K562 (cell line): Measurements from ENCODE around the gene SNRPD2. TPM values are rescaled to one million over a fixed set of nuclear protein-coding genes. Genes with fewer than 3 reads are reported as not detected.

Source experiments
- FOS ChIP-seq: IDR thresholded peaks from 3 replicates; pipeline ENCODE4 v1.6.1; 2011; ENCODE audit not compliant: insufficient read length; ENCODE audit errors: extremely low read depth
- HNRNPLL ChIP-seq: fragments of 200-400 bp; formaldehyde crosslinking; IDR thresholded peaks from 2 replicates; pipeline ENCODE4 v1.6.1; 2017; ENCODE audit warnings: low read length, low read depth, mild to moderate bottlenecking; ENCODE audit not compliant: poor library complexity, severe bottlenecking
- KDM1A ChIP-seq, 2 experiments: fragments of 450-650 bp; IDR thresholded peaks; 2 replicates each; pipeline ENCODE4 v1.6.1; 2016; ENCODE audit warnings: mild to moderate bottlenecking in 2 of 2
- PHF20 ChIP-seq: fragments of 450-650 bp; IDR thresholded peaks from 2 replicates; pipeline ENCODE4 v1.6.1; 2018; ENCODE audit not compliant: partially characterized antibody
- POLR2A ChIP-seq: fragments of 450-650 bp; conservative IDR thresholded peaks from 2 replicates; pipeline ENCODE4 v1.6.1; 2016
- RCOR1 ChIP-seq, 2 experiments: IDR thresholded peaks; 2 replicates each; pipeline ENCODE4 v1.6.1; 2012; ENCODE audit warnings: low read depth in 2 of 2, low read length in 2 of 2, borderline replicate concordance in 1 of 2, improper control_type of control experiment in 1 of 2
- U2AF1 ChIP-seq: fragments of 200-400 bp; formaldehyde crosslinking; optimal IDR thresholded peaks from 2 replicates; pipeline ENCODE3; 2017; ENCODE audit warnings: mild to moderate bottlenecking, low read depth, low read length, moderate library complexity
- ZNF239 ChIP-seq: fragments of 250-450 bp; sonication (Bioruptor Pico); IDR thresholded peaks from 2 replicates; pipeline ENCODE4 v1.4.0; 2020; ENCODE audit warnings: mild to moderate bottlenecking
- ZNF354B ChIP-seq: fragments of 250-450 bp; sonication (Bioruptor Pico); IDR thresholded peaks from 2 replicates; pipeline ENCODE4 v1.4.0; 2020
- polyA plus RNA-seq, 8 experiments: library from polyadenylated mRNA; depleted of rRNA in 4 of 8; stranded (reverse) in 5 of 8; unstranded in 3 of 8; fragments of >200 nt; fragmentation: Nextera tagmentation in 2 of 8; fragmentation: Illumina TruSeq in 1 of 8; extraction: Ambion mirVana in 2 of 8; extraction: Trizol in 1 of 8; gene quantifications; 2 replicates each; pipeline versions ENCODE4 v1.2.1 to v1.2.3, GENCODE V29; 2011 to 2014; ENCODE audit warnings: inconsistent platforms in 1 of 8, missing spikeins in 1 of 8
- total RNA-seq, 7 experiments: library from RNA; depleted of rRNA in 6 of 7; stranded (reverse); fragments of >200 nt in 6 of 7; fragmentation: Illumina TruSeq in 2 of 7; extraction: Trizol in 2 of 7; gene quantifications; 2 replicates each; pipeline versions ENCODE4 v1.2.1 to v1.2.3, GENCODE V29; 2011 to 2021; ENCODE audit warnings: low replicate concordance in 1 of 7
- TF ChIP-seq, protein P1 (sequence below), 2 experiments: fragments of 450-650 bp; conservative IDR thresholded peaks; 2 replicates each; pipeline ENCODE4 v1.6.1; 2017; ENCODE audit warnings: mild to moderate bottlenecking in 2 of 2, moderate library complexity in 2 of 2
- TF ChIP-seq, protein P2 (sequence below): sonication (generic); formaldehyde crosslinking; IDR thresholded peaks from 2 replicates; pipeline ENCODE4 v1.8.0; 2022; ENCODE audit warnings: missing genetic modification reagents, mild to moderate bottlenecking, borderline replicate concordance
- TF ChIP-seq, protein P3 (sequence below), 2 experiments: fragments of 200-800 bp in 1 of 2; sonication (Bioruptor generic) in 1 of 2; sonication (generic) in 1 of 2; formaldehyde crosslinking in 1 of 2; IDR thresholded peaks in 1 of 2; conservative IDR thresholded peaks in 1 of 2; 2 replicates each; pipeline versions ENCODE4 v1.5.0 to v1.6.1; 2016 to 2020; ENCODE audit warnings: missing compliant biosample characterization in 1 of 2, missing genetic modification characterization in 1 of 2, missing genetic modification reagents in 1 of 2
- TF ChIP-seq, protein P4 (sequence below): fragments of 250-450 bp; sonication (Bioruptor Pico); IDR thresholded peaks from 2 replicates; pipeline ENCODE4 v1.4.0; 2020; ENCODE audit warnings: mild to moderate bottlenecking
- TF ChIP-seq, protein P5 (sequence below): fragments of 200-800 bp; sonication (Bioruptor generic); IDR thresholded peaks from 2 replicates; pipeline ENCODE4 v1.6.1; 2017; ENCODE audit warnings: missing genetic modification characterization, missing compliant biosample characterization

Gene SNRPD2
- total and polyA plus RNA-seq, 9 of the 15 experiments (the other 6 are each of a cell fraction or from before 2014, with no cell fraction given) = 728 to 4,411 (median 1,029) TPM

DNA sequence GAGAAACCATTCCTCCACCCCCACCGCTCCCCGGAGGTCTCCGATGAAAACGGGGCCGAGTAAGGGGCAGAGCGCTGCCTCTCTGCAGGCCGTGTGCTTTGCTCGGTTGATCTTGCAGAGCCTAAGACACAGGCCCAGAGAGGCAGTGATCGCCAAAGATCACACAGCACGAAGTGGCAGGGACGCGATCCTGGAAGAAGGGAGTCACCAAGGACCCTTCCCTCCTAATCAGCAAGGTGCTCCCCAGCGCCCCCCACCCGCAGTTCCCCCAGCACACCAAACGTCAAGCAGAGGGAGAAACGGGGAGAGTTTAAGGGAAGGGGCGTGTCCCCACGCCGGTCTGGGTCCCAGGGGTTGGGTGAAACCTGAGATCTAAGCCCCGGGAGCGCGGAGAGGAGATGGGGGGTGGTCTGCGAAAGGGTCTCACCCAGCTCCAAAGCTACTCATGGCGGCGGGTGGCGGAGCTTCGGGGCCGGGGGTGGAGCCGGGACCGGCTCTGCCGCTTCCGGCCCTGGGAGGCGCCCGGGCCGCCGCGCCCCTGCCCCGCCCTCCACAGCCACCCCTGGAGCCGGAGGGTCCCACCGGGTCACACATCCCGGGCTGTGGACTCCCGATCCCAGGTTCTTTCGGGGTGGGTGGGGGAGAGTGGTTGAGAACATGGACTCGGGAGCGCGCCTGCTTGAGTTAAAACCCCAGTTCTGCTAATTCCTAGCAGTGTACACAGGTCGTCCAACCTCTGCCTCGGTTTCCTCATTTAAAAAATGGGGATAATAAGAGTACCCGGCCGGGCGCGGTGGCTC is 52.6 kb downstream of the SNRPD2 start, which contains the start of gene EML2 (continued):
- peak; percentile 31 for TF ChIP-seq HNRNPLL
- peak; percentile 73 to 79 for TF ChIP-seq KDM1A (IDR thresholded peaks at IDR 0.05)
- peak in 1 of 2 experiments; percentile 47; a peak in 2 of 4 replicates for TF ChIP-seq RCOR1 (IDR thresholded peaks at IDR 0.05; ENCODE audit: borderline replicate concordance in 1 of 2, low read depth in 2 of 2, low read length in 2 of 2)
- TF ChIP-seq POLR2A = peak; percentile 71
- TF ChIP-seq, protein P1, sequence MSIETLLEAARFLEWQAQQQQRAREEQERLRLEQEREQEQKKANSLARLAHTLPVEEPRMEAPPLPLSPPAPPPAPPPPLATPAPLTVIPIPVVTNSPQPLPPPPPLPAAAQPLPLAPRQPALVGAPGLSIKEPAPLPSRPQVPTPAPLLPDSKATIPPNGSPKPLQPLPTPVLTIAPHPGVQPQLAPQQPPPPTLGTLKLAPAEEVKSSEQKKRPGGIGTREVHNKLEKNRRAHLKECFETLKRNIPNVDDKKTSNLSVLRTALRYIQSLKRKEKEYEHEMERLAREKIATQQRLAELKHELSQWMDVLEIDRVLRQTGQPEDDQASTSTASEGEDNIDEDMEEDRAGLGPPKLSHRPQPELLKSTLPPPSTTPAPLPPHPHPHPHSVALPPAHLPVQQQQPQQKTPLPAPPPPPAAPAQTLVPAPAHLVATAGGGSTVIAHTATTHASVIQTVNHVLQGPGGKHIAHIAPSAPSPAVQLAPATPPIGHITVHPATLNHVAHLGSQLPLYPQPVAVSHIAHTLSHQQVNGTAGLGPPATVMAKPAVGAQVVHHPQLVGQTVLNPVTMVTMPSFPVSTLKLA (conservative IDR thresholded peaks at IDR 0.05) = peak in 1 of 2 experiments; percentile 74; a peak in 3 of 4 replicates
- TF ChIP-seq, protein P2, sequence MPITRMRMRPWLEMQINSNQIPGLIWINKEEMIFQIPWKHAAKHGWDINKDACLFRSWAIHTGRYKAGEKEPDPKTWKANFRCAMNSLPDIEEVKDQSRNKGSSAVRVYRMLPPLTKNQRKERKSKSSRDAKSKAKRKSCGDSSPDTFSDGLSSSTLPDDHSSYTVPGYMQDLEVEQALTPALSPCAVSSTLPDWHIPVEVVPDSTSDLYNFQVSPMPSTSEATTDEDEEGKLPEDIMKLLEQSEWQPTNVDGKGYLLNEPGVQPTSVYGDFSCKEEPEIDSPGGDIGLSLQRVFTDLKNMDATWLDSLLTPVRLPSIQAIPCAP (CRISPR knock-in tag) = no peak
- TF ChIP-seq, protein P3, sequence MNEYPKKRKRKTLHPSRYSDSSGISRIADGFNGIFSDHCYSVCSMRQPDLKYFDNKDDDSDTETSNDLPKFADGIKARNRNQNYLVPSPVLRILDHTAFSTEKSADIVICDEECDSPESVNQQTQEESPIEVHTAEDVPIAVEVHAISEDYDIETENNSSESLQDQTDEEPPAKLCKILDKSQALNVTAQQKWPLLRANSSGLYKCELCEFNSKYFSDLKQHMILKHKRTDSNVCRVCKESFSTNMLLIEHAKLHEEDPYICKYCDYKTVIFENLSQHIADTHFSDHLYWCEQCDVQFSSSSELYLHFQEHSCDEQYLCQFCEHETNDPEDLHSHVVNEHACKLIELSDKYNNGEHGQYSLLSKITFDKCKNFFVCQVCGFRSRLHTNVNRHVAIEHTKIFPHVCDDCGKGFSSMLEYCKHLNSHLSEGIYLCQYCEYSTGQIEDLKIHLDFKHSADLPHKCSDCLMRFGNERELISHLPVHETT (CRISPR knock-in tag; conservative IDR thresholded peaks at IDR 0.05 in 1 of 2, IDR thresholded peaks at IDR 0.05 in 1 of 2) = 0 out of 4 replicates have a peak, but pooled peaks of 1 of the 2 experiments have one; percentile 16
- TF ChIP-seq, protein P4, sequence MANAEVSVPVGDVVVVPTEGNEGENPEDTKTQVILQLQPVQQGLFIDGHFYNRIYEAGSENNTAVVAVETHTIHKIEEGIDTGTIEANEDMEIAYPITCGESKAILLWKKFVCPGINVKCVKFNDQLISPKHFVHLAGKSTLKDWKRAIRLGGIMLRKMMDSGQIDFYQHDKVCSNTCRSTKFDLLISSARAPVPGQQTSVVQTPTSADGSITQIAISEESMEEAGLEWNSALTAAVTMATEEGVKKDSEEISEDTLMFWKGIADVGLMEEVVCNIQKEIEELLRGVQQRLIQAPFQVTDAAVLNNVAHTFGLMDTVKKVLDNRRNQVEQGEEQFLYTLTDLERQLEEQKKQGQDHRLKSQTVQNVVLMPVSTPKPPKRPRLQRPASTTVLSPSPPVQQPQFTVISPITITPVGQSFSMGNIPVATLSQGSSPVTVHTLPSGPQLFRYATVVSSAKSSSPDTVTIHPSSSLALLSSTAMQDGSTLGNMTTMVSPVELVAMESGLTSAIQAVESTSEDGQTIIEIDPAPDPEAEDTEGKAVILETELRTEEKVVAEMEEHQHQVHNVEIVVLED = 0 out of 2 replicates have a peak, but pooled peaks have one; percentile 9
- TF ChIP-seq ZNF239 (CRISPR knock-in tag) = no peak
- TF ChIP-seq, protein P5, sequence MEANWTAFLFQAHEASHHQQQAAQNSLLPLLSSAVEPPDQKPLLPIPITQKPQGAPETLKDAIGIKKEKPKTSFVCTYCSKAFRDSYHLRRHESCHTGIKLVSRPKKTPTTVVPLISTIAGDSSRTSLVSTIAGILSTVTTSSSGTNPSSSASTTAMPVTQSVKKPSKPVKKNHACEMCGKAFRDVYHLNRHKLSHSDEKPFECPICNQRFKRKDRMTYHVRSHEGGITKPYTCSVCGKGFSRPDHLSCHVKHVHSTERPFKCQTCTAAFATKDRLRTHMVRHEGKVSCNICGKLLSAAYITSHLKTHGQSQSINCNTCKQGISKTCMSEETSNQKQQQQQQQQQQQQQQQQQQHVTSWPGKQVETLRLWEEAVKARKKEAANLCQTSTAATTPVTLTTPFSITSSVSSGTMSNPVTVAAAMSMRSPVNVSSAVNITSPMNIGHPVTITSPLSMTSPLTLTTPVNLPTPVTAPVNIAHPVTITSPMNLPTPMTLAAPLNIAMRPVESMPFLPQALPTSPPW = peak; percentile 58
- no peak for TF ChIP-seq U2AF1
- no peak for TF ChIP-seq FOS
- no peak for TF ChIP-seq ZNF354B (CRISPR knock-in tag)
- TF ChIP-seq PHF20 = peak; percentile 36
